HG03095 (cell line): ENCODE results near the gene NYNRIN.

ENCODE experiments used
- ATAC-seq: cut with Tn5 transposase; IDR thresholded peaks from one replicate; pipeline ENCODE4 v1.9.1; 2021; ENCODE audit warnings: moderate library complexity; ENCODE audit not compliant: unreplicated experiment

The NYNRIN gene

GRCh38 chr14:24430143-24430681, 31.4 kb downstream of the NYNRIN start:
- peak; percentile 54 for ATAC-seq

GRCh38 chr14:24430682-24431568, 32.1 kb downstream of the NYNRIN start:
- ATAC-seq: no peak

- ATAC-seq: peak; percentile 45
Observed at GRCh38 chr14:24431569-24432258, 32.9 kb downstream of the NYNRIN start.

GRCh38 chr14:24432259-24433131, 33.7 kb downstream of the NYNRIN start:
- ATAC-seq: no peak

- no peak for ATAC-seq
Observed at GRCh38 chr14:24434036-24434435, 35.2 kb downstream of the NYNRIN start.

- ATAC-seq: no peak
Observed at GRCh38 chr14:24434676-24435075, 35.9 kb downstream of the NYNRIN start.

GRCh38 chr14:24435192-24435810, 36.5 kb downstream of the NYNRIN start:
- ATAC-seq: no peak

GRCh38 chr14:24435998-24436354, 37.2 kb downstream of the NYNRIN start:
- ATAC-seq: no peak

GRCh38 chr14:24436355-24437019, 37.7 kb downstream of the NYNRIN start:
- no peak for ATAC-seq

- no peak for ATAC-seq
Observed at GRCh38 chr14:24437020-24437735, 38.4 kb downstream of the NYNRIN start.

- ATAC-seq: no peak
Observed at GRCh38 chr14:24437736-24438067, 38.9 kb downstream of the NYNRIN start.

- no peak for ATAC-seq
Observed at GRCh38 chr14:24438223-24439097, 39.7 kb downstream of the NYNRIN start.

- no peak for ATAC-seq
Observed at GRCh38 chr14:24439257-24439656, 40.5 kb downstream of the NYNRIN start.

- ATAC-seq: no peak
Observed at GRCh38 chr14:24439830-24440605, 41.2 kb downstream of the NYNRIN start.

- ATAC-seq: no peak
Observed at GRCh38 chr14:24440606-24441399, 42.0 kb downstream of the NYNRIN start.

- no peak for ATAC-seq
Observed at GRCh38 chr14:24441485-24441884, 42.7 kb downstream of the NYNRIN start.

GRCh38 chr14:24441904-24442239, 43.1 kb downstream of the NYNRIN start:
- no peak for ATAC-seq
